ENCODE data around the gene INPP4B.
"Not testable (repeated sequence)": the region's sequence is repeated elsewhere in the genome, so short reads cannot be mapped to it uniquely, and the experiment has no call there.

DNA sequence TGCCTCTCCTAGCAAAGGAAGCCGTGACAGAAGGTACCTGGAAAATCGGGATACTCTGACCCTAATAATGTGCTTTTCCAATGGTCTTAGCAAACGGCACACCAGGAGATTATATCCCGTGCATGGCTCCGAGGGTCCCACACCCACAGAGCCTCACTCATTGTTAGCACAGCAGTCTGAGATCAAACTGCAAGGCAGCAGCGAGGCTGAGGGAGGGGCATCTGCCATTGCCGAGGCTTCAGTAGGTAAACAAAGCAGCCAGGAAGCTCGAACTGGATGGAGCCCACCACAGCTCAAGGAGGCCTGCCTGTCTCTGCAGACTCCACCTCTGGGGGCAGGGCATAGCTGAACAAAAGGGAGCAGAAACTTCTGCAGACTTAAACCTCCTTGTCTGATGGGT lies 779.5 kb downstream of the INPP4B start:
- TF ChIP-seq, protein P1, sequence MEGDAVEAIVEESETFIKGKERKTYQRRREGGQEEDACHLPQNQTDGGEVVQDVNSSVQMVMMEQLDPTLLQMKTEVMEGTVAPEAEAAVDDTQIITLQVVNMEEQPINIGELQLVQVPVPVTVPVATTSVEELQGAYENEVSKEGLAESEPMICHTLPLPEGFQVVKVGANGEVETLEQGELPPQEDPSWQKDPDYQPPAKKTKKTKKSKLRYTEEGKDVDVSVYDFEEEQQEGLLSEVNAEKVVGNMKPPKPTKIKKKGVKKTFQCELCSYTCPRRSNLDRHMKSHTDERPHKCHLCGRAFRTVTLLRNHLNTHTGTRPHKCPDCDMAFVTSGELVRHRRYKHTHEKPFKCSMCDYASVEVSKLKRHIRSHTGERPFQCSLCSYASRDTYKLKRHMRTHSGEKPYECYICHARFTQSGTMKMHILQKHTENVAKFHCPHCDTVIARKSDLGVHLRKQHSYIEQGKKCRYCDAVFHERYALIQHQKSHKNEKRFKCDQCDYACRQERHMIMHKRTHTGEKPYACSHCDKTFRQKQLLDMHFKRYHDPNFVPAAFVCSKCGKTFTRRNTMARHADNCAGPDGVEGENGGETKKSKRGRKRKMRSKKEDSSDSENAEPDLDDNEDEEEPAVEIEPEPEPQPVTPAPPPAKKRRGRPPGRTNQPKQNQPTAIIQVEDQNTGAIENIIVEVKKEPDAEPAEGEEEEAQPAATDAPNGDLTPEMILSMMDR (conservative IDR thresholded peaks at IDR 0.05) = not testable (repeated sequence)
- not testable (repeated sequence) for TF ChIP-seq EZH2 (IDR thresholded peaks at IDR 0.05; ENCODE audit: low read depth)
